HFFc6 (cell line): ENCODE results near the gene TCP11. TPM values are rescaled to one million over a fixed set of nuclear protein-coding genes. Genes with fewer than 3 reads are reported as not detected.

Experiments used
- DNase-seq: peaks from one replicate; pipeline ENCODE4 v3.0.0-alpha.2; 2018
- H3K27ac Mint-ChIP-seq: 2 replicates; pipeline ENCODE4 v1.8.0; 2020; ENCODE audit warnings: mild to moderate bottlenecking, mixed read lengths
- H3K27me3 Mint-ChIP-seq: 2 replicates; pipeline ENCODE4 v1.8.0; 2021; ENCODE audit warnings: mild to moderate bottlenecking, moderate library complexity, mixed read lengths; ENCODE audit not compliant: insufficient read depth
- H3K36me3 Mint-ChIP-seq: 2 replicates; pipeline ENCODE4 v1.8.0; 2021; ENCODE audit warnings: low read depth, mixed read lengths
- H3K4me1 Mint-ChIP-seq: 2 replicates; pipeline ENCODE4 v1.8.0; 2020; ENCODE audit warnings: low read depth, mixed read lengths
- H3K4me3 Mint-ChIP-seq: 2 replicates; pipeline ENCODE4 v1.8.0; 2020; ENCODE audit warnings: mild to moderate bottlenecking, moderate library complexity, mixed read lengths
- H3K9me3 Mint-ChIP-seq: 2 replicates; pipeline ENCODE4 v1.8.0; 2020; ENCODE audit warnings: mild to moderate bottlenecking, mixed read lengths
- total RNA-seq, 6 experiments: library from RNA; stranded (reverse); fragmentation: NEBNext Ultra II Directional; extraction: Animal tissue kit (Norgen Biotek cat#: 25700); gene quantifications; 2 replicates in 1 of 6; 3 replicates in 5 of 6; pipeline ENCODE4 v1.2.3, GENCODE V29; 2021
- TF ChIP-seq, protein P1 (sequence below): fragments of 200-600 bp; sonication (generic); IDR thresholded peaks from 2 replicates; pipeline ENCODE4 v1.5.0; 2021; ENCODE audit warnings: antibody characterized with exemption, mild to moderate bottlenecking

The TCP11 gene
- total RNA-seq, 6 experiments from 2014 or later, result 0.31 to 0.70 (median 0.37) TPM

DNA sequence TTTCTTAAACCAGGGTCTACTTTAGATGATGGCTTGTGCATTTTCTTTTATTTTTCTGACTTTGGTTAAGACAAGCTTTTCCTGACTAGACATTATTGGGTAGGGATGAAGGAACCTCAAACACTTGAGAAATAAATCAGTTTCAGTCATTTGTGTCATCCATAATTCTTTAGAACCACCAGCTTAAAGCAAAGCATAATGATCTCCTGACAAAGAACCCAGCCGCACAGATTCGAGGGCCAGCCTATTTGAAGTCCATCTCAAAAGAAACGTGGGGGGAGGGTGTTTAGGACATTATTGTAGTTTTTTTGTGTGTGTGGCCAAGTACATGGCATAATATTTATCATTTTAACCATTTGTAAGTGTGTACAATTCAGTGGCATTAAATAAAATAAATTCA is 6.3 kb upstream of the TCP11 start:
- TF ChIP-seq, protein P1, sequence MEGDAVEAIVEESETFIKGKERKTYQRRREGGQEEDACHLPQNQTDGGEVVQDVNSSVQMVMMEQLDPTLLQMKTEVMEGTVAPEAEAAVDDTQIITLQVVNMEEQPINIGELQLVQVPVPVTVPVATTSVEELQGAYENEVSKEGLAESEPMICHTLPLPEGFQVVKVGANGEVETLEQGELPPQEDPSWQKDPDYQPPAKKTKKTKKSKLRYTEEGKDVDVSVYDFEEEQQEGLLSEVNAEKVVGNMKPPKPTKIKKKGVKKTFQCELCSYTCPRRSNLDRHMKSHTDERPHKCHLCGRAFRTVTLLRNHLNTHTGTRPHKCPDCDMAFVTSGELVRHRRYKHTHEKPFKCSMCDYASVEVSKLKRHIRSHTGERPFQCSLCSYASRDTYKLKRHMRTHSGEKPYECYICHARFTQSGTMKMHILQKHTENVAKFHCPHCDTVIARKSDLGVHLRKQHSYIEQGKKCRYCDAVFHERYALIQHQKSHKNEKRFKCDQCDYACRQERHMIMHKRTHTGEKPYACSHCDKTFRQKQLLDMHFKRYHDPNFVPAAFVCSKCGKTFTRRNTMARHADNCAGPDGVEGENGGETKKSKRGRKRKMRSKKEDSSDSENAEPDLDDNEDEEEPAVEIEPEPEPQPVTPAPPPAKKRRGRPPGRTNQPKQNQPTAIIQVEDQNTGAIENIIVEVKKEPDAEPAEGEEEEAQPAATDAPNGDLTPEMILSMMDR, result no peak
- Mint-ChIP-seq H3K27me3 (no peaks in the 10 kb centered on the region; the same call in 1 of the 2 replicates), H3K9me3 (no peaks in the 10 kb centered on the region), H3K4me1 (peaks cover 72% of the 10 kb centered on the region), H3K36me3 (no peaks in the 10 kb centered on the region), H3K27ac (peak overlapping the region; percentile 70; the same call in 1 of the 2 replicates), H3K4me3 (no peak overlapping the region; the same call in 1 of the 2 replicates)
- DNase-seq, result no peak

DNA sequence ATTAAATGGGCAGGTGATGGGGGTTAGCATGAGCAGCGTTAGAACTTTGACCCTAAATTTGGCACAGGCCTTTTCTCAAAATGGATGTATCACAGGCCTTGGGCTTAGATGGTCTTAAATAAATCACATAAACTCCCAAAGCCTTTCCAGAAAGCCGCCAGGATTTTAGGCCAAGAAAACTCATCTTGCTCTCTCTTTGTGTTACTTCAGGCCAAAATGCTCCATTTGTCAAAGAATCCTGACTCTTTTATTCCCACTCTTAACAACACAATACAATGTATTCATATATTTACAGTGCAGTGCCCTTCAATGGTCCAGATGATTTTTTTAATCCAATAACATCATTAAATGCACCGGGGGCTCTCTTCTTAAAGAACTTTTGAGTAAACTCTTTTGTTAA is 5.9 kb upstream of the TCP11 start:
- no peak for DNase-seq
- Mint-ChIP-seq H3K4me1 (peaks cover 71% of the 10 kb centered on the region), H3K9me3 (no peaks in the 10 kb centered on the region), H3K27ac (no peak overlapping the region), H3K4me3 (no peak overlapping the region), H3K36me3 (no peaks in the 10 kb centered on the region), H3K27me3 (no peaks in the 10 kb centered on the region; the same call in 1 of the 2 replicates)
- TF ChIP-seq, protein P1, result no peak

DNA sequence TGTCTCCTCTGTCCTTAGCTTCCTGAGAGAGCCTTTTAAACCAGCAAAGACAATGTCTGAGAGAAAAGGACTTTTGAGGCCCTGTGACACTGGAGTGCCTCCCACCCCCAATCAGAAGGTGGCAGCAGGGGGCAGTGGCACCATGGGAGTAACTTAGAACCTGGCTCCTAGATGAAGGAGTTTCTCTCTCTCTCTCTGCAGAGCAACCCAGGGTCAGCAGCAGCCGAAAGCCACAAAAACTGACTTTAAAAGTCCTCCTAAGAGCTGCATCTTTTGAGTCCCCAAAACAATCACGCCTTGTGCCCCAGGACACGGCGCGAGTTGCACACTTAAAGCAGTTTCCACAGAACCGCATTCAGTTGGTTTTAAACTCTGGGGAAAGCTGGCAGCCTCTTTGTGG is 5.3 kb upstream of the TCP11 start:
- H3K27me3 Mint-ChIP-seq, result no peaks in the 10 kb centered on the region; the same call in 1 of the 2 replicates
- H3K36me3 Mint-ChIP-seq, result no peaks in the 10 kb centered on the region
- H3K9me3 Mint-ChIP-seq, result no peaks in the 10 kb centered on the region
- H3K27ac Mint-ChIP-seq, result peak overlapping the region; percentile 8; the same call in 1 of the 2 replicates
- peak; percentile 30 for DNase-seq
- H3K4me3 Mint-ChIP-seq, result no peak overlapping the region
- H3K4me1 Mint-ChIP-seq, result peaks cover 70% of the 10 kb centered on the region
- TF ChIP-seq, protein P1, result peak; percentile 83

DNA sequence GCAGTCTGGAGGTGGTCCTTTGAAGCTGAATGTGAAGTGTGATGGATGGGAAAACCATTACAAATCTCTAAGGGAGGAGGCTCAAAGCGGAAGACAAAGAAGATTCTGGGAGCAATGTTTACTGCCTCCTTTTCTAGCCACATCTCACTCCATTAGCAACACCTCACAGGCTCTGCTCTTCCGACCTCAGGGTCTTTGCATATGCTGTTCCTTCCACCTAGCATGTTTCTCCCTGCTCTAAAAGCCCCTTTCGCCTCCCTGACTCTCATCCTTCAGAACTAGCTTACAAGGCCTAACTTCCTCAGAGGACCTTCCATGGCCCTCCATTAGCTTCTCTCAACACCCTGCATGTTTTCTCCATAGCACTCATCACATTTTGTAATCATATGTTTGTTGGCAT is 4.6 kb upstream of the TCP11 start:
- Mint-ChIP-seq H3K27me3 (no peaks in the 10 kb centered on the region; the same call in 1 of the 2 replicates), H3K4me1 (peaks cover 64% of the 10 kb centered on the region), H3K27ac (no peak overlapping the region; the same call in 1 of the 2 replicates), H3K36me3 (no peaks in the 10 kb centered on the region), H3K4me3 (no peak overlapping the region), H3K9me3 (no peaks in the 10 kb centered on the region)
- TF ChIP-seq, protein P1, result no peak
- DNase-seq, result no peak

DNA sequence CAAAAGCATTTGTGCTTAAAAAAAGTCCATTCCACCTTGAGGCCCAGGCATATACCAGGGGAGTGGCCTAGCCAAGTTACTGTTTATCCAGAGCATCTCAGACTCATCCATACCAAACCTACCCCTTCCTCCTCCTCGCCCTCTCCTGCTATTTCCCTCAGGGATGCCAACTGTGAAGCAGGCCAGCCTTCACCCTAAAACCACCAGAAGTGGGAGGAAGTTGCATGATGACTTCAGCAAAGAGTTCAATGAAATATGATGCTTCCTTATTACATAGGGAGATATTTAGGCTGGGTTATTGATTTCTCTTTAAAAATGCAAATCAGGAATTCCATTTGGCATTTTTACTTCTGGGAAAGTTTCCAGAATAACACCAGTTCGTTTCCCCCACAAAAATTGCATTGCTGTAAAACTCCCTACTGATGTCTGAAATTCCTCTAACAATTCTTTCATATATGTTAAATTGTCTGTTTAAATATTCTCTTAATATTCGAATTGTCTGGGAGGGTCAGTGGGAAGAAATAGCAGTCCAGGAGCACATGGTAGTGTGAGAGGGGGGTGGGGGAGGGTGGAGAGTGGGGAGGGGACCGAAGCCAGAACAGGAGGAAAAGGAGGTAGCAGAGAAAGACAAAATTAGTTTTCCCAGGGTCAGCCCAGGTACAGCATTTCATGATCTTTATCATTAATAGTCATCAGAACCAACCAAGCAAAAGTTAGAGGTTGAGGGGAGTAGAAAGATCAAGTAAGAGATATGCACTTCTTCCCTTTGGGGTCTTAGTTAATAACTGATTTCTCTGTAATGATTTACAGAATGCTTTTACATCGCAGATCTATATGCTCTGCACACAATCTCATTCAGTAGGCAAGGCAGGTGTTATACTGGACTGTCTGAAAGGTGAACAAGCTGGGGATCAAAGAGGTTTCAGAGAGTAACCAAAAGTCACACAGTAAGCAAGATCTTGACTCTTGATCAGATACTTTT is 1.7 kb upstream of the TCP11 start:
- Mint-ChIP-seq H3K4me3 (no peak overlapping the region), H3K27ac (peak overlapping the region; percentile 50), H3K36me3 (no peaks in the 10 kb centered on the region), H3K9me3 (no peaks in the 10 kb centered on the region), H3K27me3 (peaks cover 2% of the 10 kb centered on the region; the same call in 1 of the 2 replicates), H3K4me1 (peaks cover 59% of the 10 kb centered on the region)
- DNase-seq, result peak; percentile 48
- TF ChIP-seq, protein P1, result no peak
